ENCODE results near the gene PRR5. TPM values are rescaled to one million over a fixed set of nuclear protein-coding genes. Genes with fewer than 3 reads are reported as not detected.

The PRR5 gene
- total and polyA plus RNA-seq, 2 of the 13 experiments (the other 11 are each of a cell fraction or from before 2014, with no cell fraction given) = 11.6 to 27.5 TPM

DNA sequence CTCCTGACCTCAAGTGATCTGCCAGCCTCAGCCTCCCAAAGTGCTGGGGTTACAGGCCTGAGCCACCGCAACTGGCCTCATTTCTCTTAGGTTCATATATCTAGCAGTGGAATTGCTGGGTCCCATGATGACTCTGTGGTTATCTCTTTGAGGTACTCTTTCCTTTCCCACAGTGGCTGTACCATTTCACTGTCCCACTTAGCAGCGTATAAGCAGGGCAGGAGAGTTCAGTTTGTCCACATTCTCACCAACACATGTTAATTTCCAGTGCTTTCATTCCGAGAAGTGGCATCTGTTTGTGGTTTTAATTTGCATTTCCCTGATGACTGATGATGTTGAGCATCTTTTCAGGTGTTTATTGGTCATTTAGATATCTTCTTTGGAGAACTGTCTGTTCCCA, 16.4 kb downstream of the PRR5 start (continued):
- TF ChIP-seq, protein P1, sequence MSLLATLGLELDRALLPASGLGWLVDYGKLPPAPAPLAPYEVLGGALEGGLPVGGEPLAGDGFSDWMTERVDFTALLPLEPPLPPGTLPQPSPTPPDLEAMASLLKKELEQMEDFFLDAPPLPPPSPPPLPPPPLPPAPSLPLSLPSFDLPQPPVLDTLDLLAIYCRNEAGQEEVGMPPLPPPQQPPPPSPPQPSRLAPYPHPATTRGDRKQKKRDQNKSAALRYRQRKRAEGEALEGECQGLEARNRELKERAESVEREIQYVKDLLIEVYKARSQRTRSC (CRISPR knock-in tag; IDR thresholded peaks at IDR 0.05; ENCODE audit: low read depth) = no peak
- TF ChIP-seq NR2F1 (CRISPR knock-in tag; IDR thresholded peaks at IDR 0.05) (no peak), FOXM1 (CRISPR knock-in tag; IDR thresholded peaks at IDR 0.05) (no peak), MTA1 (CRISPR knock-in tag; IDR thresholded peaks at IDR 0.05; ENCODE audit: borderline replicate concordance) (no peak), NR2F2 (IDR thresholded peaks at IDR 0.05; ENCODE audit: borderline replicate concordance, low read depth) (no peak), ZMYM4 (CRISPR knock-in tag; IDR thresholded peaks at IDR 0.05) (no peak), ZNF737 (CRISPR knock-in tag; IDR thresholded peaks at IDR 0.05; ENCODE audit: borderline replicate concordance) (no peak), SKI (IDR thresholded peaks at IDR 0.05; ENCODE audit: partially characterized antibody) (no peak), ZSCAN29 (CRISPR knock-in tag; conservative IDR thresholded peaks at IDR 0.05) (no peak), SUZ12 (IDR thresholded peaks at IDR 0.05; ENCODE audit: low read depth, low read length) (no peak)
- TF ChIP-seq, protein P2, sequence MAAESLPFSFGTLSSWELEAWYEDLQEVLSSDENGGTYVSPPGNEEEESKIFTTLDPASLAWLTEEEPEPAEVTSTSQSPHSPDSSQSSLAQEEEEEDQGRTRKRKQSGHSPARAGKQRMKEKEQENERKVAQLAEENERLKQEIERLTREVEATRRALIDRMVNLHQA (CRISPR knock-in tag; IDR thresholded peaks at IDR 0.05) = no peak

DNA sequence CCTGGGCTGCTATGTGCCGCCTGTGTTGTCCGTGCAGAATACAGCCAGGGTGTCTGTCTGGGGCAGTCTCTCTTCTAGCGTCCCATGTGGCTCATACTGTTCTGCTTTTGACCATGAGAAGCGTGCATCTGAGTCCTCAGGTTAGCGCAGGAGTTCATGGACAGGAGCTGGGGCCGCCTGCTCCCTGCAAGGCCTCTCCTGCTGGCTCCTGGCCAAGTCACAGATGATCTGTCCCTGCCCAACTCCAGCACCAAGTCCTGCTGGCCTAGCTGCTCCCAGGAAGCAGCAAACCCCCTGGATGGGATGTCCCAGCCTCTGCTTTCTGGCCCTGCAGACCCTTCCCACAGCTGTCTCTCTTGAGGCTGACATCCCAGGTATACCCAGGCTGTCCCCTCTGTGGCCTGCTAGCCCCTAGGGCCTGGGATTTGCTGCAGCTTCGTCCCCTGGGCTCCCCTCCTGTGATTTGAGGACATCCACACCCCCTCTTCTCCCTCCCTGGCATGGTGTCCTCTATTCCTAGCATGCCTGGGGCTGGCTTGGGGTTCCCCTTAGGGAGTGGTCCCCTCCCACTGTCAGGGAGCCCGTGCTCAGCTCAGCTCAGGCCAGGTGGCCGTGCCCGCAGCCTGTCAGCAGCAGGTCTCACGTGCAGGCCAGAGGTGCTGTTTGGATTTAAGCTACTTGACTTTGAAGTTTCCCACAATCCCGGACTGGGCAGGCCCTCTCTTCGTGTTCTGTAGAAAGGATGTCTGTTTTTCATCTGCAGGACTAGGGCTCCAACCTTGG, 17.8 kb downstream of the PRR5 start:
- no TSS peak for BruUV-seq (replicated peaks)
- in situ Hi-C loops (cut with HindIII; ENCODE audit: extremely low pct_ligation_motif_present, low pct_unique_long_range_greater_than_20kb) (no loop called here), intact Hi-C loops (cut with micrococcal nuclease; ENCODE audit: unreplicated experiment) (no loop called here)
- Histone ChIP-seq H3K36me3 (replicated peaks in 1 of 2; ENCODE audit: control insufficient read depth in 1 of 2, insufficient read depth in 2 of 2, low read length in 2 of 2) (peaks cover 8 to 41% of the 10 kb centered on the region in 2 experiments; a peak in 4 of 5 replicates), H3K27ac (ENCODE audit: extremely low read length, insufficient read depth, low read length) (no peak overlapping the region), H3K4me1 (ENCODE audit: insufficient read depth, low read length) (peaks cover 11% of the 10 kb centered on the region), H2AFZ (ENCODE audit: low read length) (no peak overlapping the region), H3K4me2 (ENCODE audit: low read depth, low read length) (no peak overlapping the region), H3K79me2 (ENCODE audit: insufficient read depth, low read length) (no peaks in the 10 kb centered on the region), H3K9me3 (ENCODE audit: low read length) (no peaks in the 10 kb centered on the region), H4K20me1 (ENCODE audit: insufficient read depth, low read length) (0 out of 2 replicates have a peak, but pooled peaks cover 1% of the 10 kb centered on the region), H3K27me3 (ENCODE audit: control insufficient read depth in 1 of 2, insufficient read depth in 2 of 2, low read length in 2 of 2) (no peaks in the 10 kb centered on the region), H3K9ac (ENCODE audit: insufficient read depth, low read depth, low read length) (no peak overlapping the region), H3K4me3 (replicated peaks in 1 of 3; ENCODE audit: insufficient read depth in 1 of 3, low read depth in 2 of 3, low read length in 3 of 3) (no peak overlapping the region)
- ChIA-PET POLR2A (no interaction called here), CTCF (ENCODE audit: low intra/inter-chr PET ratio, low total read pairs) (no interaction called here)
- no peak for DNase-seq (ENCODE audit: low spot score)
- FAIRE-seq = no peak
- WGBS (ENCODE audit: low lambda C conversion rate) = 60% methylated on average over 5 of the region's 13 CpGs
- peak; percentile 30 for ATAC-seq
- TF ChIP-seq, protein P3, sequence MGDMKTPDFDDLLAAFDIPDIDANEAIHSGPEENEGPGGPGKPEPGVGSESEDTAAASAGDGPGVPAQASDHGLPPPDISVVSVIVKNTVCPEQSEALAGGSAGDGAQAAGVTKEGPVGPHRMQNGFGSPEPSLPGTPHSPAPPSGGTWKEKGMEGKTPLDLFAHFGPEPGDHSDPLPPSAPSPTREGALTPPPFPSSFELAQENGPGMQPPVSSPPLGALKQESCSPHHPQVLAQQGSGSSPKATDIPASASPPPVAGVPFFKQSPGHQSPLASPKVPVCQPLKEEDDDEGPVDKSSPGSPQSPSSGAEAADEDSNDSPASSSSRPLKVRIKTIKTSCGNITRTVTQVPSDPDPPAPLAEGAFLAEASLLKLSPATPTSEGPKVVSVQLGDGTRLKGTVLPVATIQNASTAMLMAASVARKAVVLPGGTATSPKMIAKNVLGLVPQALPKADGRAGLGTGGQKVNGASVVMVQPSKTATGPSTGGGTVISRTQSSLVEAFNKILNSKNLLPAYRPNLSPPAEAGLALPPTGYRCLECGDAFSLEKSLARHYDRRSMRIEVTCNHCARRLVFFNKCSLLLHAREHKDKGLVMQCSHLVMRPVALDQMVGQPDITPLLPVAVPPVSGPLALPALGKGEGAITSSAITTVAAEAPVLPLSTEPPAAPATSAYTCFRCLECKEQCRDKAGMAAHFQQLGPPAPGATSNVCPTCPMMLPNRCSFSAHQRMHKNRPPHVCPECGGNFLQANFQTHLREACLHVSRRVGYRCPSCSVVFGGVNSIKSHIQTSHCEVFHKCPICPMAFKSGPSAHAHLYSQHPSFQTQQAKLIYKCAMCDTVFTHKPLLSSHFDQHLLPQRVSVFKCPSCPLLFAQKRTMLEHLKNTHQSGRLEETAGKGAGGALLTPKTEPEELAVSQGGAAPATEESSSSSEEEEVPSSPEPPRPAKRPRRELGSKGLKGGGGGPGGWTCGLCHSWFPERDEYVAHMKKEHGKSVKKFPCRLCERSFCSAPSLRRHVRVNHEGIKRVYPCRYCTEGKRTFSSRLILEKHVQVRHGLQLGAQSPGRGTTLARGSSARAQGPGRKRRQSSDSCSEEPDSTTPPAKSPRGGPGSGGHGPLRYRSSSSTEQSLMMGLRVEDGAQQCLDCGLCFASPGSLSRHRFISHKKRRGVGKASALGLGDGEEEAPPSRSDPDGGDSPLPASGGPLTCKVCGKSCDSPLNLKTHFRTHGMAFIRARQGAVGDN (CRISPR knock-in tag; IDR thresholded peaks at IDR 0.05) = peak; percentile 34; the same call in 1 of the 2 replicates
- TF ChIP-seq, protein P4, sequence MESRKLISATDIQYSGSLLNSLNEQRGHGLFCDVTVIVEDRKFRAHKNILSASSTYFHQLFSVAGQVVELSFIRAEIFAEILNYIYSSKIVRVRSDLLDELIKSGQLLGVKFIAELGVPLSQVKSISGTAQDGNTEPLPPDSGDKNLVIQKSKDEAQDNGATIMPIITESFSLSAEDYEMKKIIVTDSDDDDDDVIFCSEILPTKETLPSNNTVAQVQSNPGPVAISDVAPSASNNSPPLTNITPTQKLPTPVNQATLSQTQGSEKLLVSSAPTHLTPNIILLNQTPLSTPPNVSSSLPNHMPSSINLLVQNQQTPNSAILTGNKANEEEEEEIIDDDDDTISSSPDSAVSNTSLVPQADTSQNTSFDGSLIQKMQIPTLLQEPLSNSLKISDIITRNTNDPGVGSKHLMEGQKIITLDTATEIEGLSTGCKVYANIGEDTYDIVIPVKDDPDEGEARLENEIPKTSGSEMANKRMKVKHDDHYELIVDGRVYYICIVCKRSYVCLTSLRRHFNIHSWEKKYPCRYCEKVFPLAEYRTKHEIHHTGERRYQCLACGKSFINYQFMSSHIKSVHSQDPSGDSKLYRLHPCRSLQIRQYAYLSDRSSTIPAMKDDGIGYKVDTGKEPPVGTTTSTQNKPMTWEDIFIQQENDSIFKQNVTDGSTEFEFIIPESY (CRISPR knock-in tag; IDR thresholded peaks at IDR 0.05) = peak; percentile 79
